Stomach (tissue), 4 donors: ENCODE measurements around the gene NLGN1.

Source experiments
- POLR2AphosphoS5 ChIP-seq, 3 donors: sonication (generic); formaldehyde crosslinking; IDR thresholded peaks; one replicate each; pipeline ENCODE4 v1.6.1; 2016; ENCODE audit warnings: antibody characterized with exemption in 3 of 3
- TF ChIP-seq, protein P1 (sequence below), 7 experiments: fragments of 450-650 bp in 4 of 7; fragments of 200-600 bp in 3 of 7; sonication (generic) in 3 of 7; IDR thresholded peaks; one replicate each; pipeline ENCODE4 v1.5.1; 2016 to 2019; ENCODE audit warnings: antibody characterized with exemption in 7 of 7, control low read depth in 2 of 7, mild to moderate bottlenecking in 1 of 7

DNA sequence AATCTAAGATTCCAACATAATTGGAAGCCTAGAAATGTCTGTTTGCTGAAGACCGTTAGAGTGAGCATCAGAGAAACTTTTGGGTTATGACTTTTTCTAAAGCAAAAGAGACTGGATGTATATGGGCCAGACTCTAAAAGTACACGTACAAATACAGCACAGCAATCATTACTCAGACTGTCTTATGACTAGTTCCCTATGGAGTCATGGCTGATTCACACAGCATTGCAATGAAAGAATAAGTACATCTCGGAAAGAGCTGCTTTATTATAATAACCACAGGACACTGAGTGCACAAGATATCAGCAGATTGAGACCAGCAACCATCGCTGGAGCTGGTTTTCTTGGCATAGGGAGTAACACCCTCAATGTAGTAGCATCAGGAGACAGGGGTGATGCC is 618.6 kb downstream of the NLGN1 start:
- TF ChIP-seq, protein P1, sequence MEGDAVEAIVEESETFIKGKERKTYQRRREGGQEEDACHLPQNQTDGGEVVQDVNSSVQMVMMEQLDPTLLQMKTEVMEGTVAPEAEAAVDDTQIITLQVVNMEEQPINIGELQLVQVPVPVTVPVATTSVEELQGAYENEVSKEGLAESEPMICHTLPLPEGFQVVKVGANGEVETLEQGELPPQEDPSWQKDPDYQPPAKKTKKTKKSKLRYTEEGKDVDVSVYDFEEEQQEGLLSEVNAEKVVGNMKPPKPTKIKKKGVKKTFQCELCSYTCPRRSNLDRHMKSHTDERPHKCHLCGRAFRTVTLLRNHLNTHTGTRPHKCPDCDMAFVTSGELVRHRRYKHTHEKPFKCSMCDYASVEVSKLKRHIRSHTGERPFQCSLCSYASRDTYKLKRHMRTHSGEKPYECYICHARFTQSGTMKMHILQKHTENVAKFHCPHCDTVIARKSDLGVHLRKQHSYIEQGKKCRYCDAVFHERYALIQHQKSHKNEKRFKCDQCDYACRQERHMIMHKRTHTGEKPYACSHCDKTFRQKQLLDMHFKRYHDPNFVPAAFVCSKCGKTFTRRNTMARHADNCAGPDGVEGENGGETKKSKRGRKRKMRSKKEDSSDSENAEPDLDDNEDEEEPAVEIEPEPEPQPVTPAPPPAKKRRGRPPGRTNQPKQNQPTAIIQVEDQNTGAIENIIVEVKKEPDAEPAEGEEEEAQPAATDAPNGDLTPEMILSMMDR (IDR thresholded peaks at IDR 0.05), result no peak
- no peak for TF ChIP-seq POLR2AphosphoS5 (IDR thresholded peaks at IDR 0.05)
